Epithelial cell of esophagus (primary cell): ENCODE measurements around the gene ADPRHL1.

Experiments
- DNase-seq: peaks from one replicate; pipeline ENCODE4 v3.0.0; 2010; ENCODE audit warnings: low read depth
- H3K4me3 ChIP-seq: 2 replicates; pipeline ENCODE4 v1.5.1; 2011; ENCODE audit warnings: mild to moderate bottlenecking, low read length, control low read depth
- TF ChIP-seq, protein P1 (sequence below): IDR thresholded peaks from 2 replicates; pipeline ENCODE4 v1.5.1; 2011; ENCODE audit warnings: low read depth, mild to moderate bottlenecking, low read length, control low read depth, inconsistent platforms; ENCODE audit not compliant: insufficient read depth; ENCODE audit errors: missing control alignments

The ADPRHL1 gene

GRCh38 chr13:113412440-113412839 is 40.8 kb downstream of the ADPRHL1 start:
- TF ChIP-seq, protein P1, sequence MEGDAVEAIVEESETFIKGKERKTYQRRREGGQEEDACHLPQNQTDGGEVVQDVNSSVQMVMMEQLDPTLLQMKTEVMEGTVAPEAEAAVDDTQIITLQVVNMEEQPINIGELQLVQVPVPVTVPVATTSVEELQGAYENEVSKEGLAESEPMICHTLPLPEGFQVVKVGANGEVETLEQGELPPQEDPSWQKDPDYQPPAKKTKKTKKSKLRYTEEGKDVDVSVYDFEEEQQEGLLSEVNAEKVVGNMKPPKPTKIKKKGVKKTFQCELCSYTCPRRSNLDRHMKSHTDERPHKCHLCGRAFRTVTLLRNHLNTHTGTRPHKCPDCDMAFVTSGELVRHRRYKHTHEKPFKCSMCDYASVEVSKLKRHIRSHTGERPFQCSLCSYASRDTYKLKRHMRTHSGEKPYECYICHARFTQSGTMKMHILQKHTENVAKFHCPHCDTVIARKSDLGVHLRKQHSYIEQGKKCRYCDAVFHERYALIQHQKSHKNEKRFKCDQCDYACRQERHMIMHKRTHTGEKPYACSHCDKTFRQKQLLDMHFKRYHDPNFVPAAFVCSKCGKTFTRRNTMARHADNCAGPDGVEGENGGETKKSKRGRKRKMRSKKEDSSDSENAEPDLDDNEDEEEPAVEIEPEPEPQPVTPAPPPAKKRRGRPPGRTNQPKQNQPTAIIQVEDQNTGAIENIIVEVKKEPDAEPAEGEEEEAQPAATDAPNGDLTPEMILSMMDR: no peak
- DNase-seq: no peak
- no peak overlapping the region for H3K4me3 ChIP-seq

DNA sequence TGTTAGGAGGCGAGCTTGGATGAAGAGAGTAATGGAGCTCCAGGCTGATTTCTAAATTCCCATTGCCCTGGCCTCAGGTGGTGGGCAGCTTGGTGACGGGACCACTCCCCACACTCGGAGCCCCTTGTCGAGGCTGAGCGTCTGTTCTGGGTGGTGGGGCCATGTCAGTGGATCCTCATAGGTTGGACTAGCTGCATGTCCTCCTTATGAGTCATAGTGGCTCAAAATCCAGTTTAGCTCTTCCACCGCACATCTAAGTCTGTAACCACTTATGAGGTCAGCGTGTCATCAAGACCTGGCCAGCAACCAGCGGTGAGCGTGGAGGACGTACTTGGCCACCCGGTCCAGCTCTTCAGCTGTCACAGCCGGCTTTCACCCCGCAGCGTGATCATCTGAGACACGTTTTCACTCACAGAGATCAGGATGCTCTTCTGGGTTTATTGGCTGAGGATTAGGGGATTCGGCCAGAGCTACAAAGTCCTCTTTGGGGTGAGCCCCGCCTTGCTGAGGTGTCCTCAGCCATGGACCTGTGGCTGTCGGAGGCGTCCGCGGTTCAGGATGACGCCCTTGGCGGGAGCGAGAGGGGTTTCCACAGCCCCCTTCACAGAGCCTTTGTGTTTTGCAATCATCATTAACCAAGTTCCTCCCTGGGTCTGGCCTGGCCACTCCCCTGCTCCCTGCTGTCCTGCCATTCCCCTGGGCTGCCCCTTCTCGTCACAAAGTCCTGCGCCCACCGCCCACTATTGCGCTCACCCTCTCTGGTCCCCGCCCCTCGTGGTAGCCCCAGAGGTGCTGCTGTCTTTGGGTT is 41.9 kb downstream of the ADPRHL1 start:
- H3K4me3 ChIP-seq: no peak overlapping the region

GRCh38 chr13:113410472-113411201 is 42.7 kb downstream of the ADPRHL1 start:
- DNase-seq: peak; percentile 13
- no peak overlapping the region for H3K4me3 ChIP-seq
- TF ChIP-seq, protein P1: no peak

More for the DNA sequence above, 41.9 kb downstream of the ADPRHL1 start:
- peak; percentile 19 for DNase-seq
- TF ChIP-seq, protein P1: no peak

DNA sequence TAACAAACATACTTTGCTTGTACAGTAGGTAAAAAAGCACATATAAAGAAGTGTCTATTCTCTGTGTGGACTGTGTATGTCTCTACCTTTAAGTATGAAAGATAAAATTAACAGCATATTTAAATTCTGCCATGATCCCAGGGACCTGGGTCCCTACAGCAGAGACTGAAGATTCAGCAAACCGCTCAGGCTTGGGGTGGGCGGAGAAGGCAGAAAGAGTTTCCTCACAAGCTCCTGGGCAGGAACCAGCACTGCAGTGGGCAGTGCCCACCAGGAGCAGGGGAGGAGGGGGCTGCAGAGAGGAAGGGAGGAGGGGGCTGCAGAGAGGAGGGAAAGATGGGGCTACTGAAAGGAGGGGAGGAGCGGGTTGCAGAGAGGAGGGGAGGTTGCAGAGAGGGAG is 44.7 kb downstream of the ADPRHL1 start:
- no peak overlapping the region for H3K4me3 ChIP-seq
- TF ChIP-seq, protein P1: no peak
- DNase-seq: no peak

DNA sequence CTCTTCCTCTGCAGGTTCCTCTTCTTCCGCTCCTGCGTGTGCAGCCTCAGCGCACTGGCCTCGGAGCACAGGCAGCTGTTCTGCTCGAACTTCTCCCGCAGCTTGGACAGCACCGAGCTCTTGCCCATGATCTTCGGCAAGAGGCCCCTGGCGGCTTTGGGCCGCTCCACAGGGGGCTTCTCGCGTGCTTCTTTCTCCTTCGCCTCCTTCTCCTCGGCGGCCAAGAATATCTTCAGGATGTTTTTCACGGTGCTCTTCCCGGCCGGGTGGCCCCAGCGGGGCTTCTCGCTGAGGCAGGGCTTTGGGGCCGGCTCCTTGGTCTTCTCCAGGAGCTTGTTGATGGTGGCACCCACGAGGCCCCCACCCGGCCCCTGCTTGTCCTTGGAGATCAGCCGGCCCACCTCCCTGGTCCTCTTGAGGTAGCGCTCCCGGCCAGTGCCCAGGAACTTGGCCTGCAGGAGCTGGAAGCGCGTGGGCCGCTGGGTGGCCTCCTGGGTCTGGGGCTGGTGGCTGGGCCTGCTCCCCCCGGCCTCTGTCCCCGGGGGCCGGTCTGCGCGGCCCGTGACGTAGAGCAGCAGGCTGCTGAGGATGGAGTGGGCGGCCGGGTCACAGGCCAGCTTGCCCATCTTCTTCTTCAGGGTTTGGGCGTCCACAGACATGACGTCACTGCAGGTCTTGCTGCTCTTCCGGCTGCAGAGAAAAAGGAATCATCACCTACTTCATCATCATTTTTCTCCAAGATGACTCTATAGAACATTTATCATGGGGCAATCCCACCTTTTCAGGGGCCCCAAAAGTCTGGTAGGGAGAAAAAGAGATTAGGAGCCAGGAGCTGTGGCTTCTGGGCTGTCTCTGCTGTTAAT is 45.5 kb downstream of the ADPRHL1 start:
- no peak for DNase-seq
- no peak overlapping the region for H3K4me3 ChIP-seq
- TF ChIP-seq, protein P1: no peak

GRCh38 chr13:113407103-113407530 is 46.2 kb downstream of the ADPRHL1 start:
- no peak for DNase-seq
- TF ChIP-seq, protein P1: no peak
- no peak overlapping the region for H3K4me3 ChIP-seq
